Keratinocyte (primary cell): ENCODE measurements around the gene DGLUCY. TPM values are rescaled to one million over a fixed set of nuclear protein-coding genes. Genes with fewer than 3 reads are reported as not detected.
A peak's percentile ranks its signal among the peaks of the same experiment; 100 is the strongest.

ENCODE experiments used
- DNase-seq: peaks from one replicate; pipeline ENCODE4 v3.0.0-alpha.2; 2011; ENCODE audit warnings: low read depth, missing footprints, low spot score
- FAIRE-seq: peaks from 2 replicates; lab custom pipeline; 2011; peaks lifted over from hg19 to GRCh38; lab: Jason Lieb, UNC
- H2AFZ ChIP-seq: 2 replicates; pipeline ENCODE4 v1.6.0; 2012; ENCODE audit warnings: low read length, control low read depth, inconsistent platforms; ENCODE audit not compliant: control insufficient read depth
- H3K27ac ChIP-seq: 2 replicates; pipeline ENCODE4 v1.5.1; 2011; ENCODE audit warnings: low read length; ENCODE audit not compliant: control insufficient read depth, insufficient read depth
- H3K27me3 ChIP-seq: 3 replicates; pipeline ENCODE4 v1.6.0; 2011; ENCODE audit warnings: low read length; ENCODE audit not compliant: control insufficient read depth, insufficient read depth; ENCODE audit errors: extremely low read depth
- H3K36me3 ChIP-seq, 2 experiments: 2 replicates in 1 of 2; 3 replicates in 1 of 2; pipeline ENCODE4 v1.5.1; 2011; ENCODE audit warnings: low read length in 2 of 2, mild to moderate bottlenecking in 1 of 2; ENCODE audit not compliant: control insufficient read depth in 2 of 2, insufficient read depth in 2 of 2; ENCODE audit errors: extremely low read depth in 1 of 2
- H3K4me1 ChIP-seq: 3 replicates; pipeline ENCODE4 v1.5.1; 2011; ENCODE audit warnings: low read length; ENCODE audit not compliant: control insufficient read depth, insufficient read depth; ENCODE audit errors: extremely low read depth
- H3K4me2 ChIP-seq: 3 replicates; pipeline ENCODE4 v1.6.0; 2011; ENCODE audit warnings: low read depth, low read length; ENCODE audit not compliant: control insufficient read depth, insufficient read depth; ENCODE audit errors: extremely low read depth
- H3K4me3 ChIP-seq, 3 experiments: fragments of 200-600 bp in 1 of 3; sonication (generic) in 1 of 3; 2 replicates in 2 of 3; 3 replicates in 1 of 3; pipeline ENCODE4 v1.5.1; 2011 to 2016; ENCODE audit warnings: low read length in 3 of 3, mild to moderate bottlenecking in 3 of 3, control low read depth in 2 of 3, inconsistent platforms in 1 of 3, low read depth in 1 of 3, mixed read lengths in 1 of 3, mixed run types in 1 of 3, moderate library complexity in 1 of 3; ENCODE audit not compliant: control insufficient read depth in 2 of 3, insufficient read depth in 2 of 3; ENCODE audit errors: extremely low read depth in 1 of 3
- H3K79me2 ChIP-seq: 2 replicates; pipeline ENCODE4 v1.6.0; 2012; ENCODE audit warnings: low read length; ENCODE audit not compliant: control insufficient read depth, insufficient read depth
- H3K9ac ChIP-seq: 3 replicates; pipeline ENCODE4 v1.6.0; 2011; ENCODE audit warnings: low read length; ENCODE audit not compliant: control insufficient read depth, insufficient read depth; ENCODE audit errors: extremely low read depth
- H3K9me1 ChIP-seq: 3 replicates; pipeline ENCODE4 v1.6.0; 2011; ENCODE audit warnings: low read length; ENCODE audit not compliant: control insufficient read depth, insufficient read depth; ENCODE audit errors: extremely low read depth
- H3K9me3 ChIP-seq: 2 replicates; pipeline ENCODE4 v1.5.1; 2012; ENCODE audit warnings: low read depth, low read length; ENCODE audit not compliant: control insufficient read depth
- H4K20me1 ChIP-seq: 3 replicates; pipeline ENCODE4 v1.6.0; 2011; ENCODE audit warnings: low read length; ENCODE audit not compliant: control insufficient read depth, insufficient read depth; ENCODE audit errors: extremely low read depth
- EZH2 ChIP-seq: IDR thresholded peaks from one replicate; pipeline ENCODE4 v1.6.1; 2012; ENCODE audit warnings: inconsistent platforms, mild to moderate bottlenecking, low read length, moderate library complexity
- dilution Hi-C: fragments of 300-500 bp; cut with MboI; formaldehyde crosslinking; loops from one replicate; pipeline ENCODE4 v1.7.0; 2020; ENCODE audit warnings: low sequenced_read_pairs; ENCODE audit not compliant: extremely low pct_ligation_motif_present
- polyA plus RNA-seq, 5 experiments: library from polyadenylated mRNA; depleted of rRNA in 3 of 5; stranded (reverse) in 3 of 5; stranded (forward) in 1 of 5; unstranded in 1 of 5; fragments of >200 nt; gene quantifications; 1 replicate in 1 of 5; 2 replicates in 3 of 5; 3 replicates in 1 of 5; pipeline versions ENCODE4 v1.2.1 to v1.2.3, GENCODE V29; 2011 to 2012; ENCODE audit warnings: missing spikeins in 2 of 5, low read depth in 1 of 5, low replicate concordance in 1 of 5
- TF ChIP-seq, protein P1 (sequence below), 3 experiments: IDR thresholded peaks in 1 of 3; conservative IDR thresholded peaks in 1 of 3; optimal IDR thresholded peaks in 1 of 3; 2 replicates in 2 of 3; 3 replicates in 1 of 3; pipeline versions ENCODE3 to v1.5.1; 2011; ENCODE audit warnings: low read length in 3 of 3, mild to moderate bottlenecking in 3 of 3, moderate library complexity in 2 of 3, control low read depth in 1 of 3, inconsistent platforms in 1 of 3; ENCODE audit not compliant: insufficient read depth in 2 of 3; ENCODE audit errors: extremely low read depth in 1 of 3

The DGLUCY gene
- polyA plus RNA-seq, 1 donor (not counting 4 experiments of a cell fraction or from before 2014, with no cell fraction given): 19.4 TPM

DNA sequence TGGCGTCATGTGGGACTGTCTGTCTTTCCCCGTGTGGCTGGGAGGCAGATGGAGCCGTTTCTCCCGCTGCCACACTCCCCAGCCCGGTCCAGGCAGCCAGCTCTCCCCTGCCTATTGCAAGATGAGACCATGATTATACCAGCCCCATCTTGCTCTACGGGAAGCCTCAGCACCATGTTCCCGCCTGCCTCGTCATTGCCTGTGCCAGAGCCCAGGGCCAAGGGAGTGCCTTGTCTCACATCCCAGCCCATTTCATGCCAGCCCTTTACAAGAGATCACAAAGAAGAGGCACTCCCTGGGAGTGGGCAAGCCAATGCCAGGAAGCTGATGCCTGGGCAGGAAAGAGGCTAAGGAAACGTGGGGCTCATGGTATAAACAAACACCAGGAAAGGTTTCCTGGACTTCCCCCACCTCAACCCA is 106.7 kb downstream of the DGLUCY start:
- Histone ChIP-seq H3K27me3 (no peaks in the 10 kb centered on the region), H3K4me1 (peaks cover 15% of the 10 kb centered on the region)

DNA sequence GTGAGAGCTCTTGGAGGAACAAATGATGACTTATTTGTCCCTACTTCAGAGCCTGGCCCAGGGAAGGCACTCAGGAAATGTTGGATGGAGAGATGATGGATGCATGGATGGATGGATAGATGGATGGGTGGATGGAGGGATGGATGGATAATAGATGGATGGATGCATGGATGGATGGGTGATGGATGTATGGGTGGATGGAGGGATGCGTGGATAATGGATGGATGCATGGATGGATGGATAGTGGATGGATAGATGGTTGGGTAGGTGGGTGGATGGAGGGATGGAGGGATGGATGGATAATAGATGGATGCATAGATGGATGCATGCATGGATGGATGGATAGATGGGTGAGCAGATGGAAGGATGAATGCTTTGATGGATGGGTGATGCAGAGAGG is 107.4 kb downstream of the DGLUCY start:
- Histone ChIP-seq H3K9me3 (no peaks in the 10 kb centered on the region), H3K4me3 (no peak overlapping the region), H3K27ac (no peak overlapping the region), H3K27me3 (no peaks in the 10 kb centered on the region), H3K79me2 (no peaks in the 10 kb centered on the region), H4K20me1 (no peaks in the 10 kb centered on the region), H3K36me3 (no peaks in the 10 kb centered on the region), H3K9me1 (no peaks in the 10 kb centered on the region), H3K9ac (no peak overlapping the region), H3K4me2 (no peak overlapping the region), H3K4me1 (peaks cover 15% of the 10 kb centered on the region), H2AFZ (no peak overlapping the region)
- FAIRE-seq (no peak), DNase-seq (no peak)
- dilution Hi-C loops: no loop called here
- no peak for TF ChIP-seq EZH2
- TF ChIP-seq, protein P1, sequence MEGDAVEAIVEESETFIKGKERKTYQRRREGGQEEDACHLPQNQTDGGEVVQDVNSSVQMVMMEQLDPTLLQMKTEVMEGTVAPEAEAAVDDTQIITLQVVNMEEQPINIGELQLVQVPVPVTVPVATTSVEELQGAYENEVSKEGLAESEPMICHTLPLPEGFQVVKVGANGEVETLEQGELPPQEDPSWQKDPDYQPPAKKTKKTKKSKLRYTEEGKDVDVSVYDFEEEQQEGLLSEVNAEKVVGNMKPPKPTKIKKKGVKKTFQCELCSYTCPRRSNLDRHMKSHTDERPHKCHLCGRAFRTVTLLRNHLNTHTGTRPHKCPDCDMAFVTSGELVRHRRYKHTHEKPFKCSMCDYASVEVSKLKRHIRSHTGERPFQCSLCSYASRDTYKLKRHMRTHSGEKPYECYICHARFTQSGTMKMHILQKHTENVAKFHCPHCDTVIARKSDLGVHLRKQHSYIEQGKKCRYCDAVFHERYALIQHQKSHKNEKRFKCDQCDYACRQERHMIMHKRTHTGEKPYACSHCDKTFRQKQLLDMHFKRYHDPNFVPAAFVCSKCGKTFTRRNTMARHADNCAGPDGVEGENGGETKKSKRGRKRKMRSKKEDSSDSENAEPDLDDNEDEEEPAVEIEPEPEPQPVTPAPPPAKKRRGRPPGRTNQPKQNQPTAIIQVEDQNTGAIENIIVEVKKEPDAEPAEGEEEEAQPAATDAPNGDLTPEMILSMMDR (optimal IDR thresholded peaks at IDR 0.05 in 1 of 3, IDR thresholded peaks at IDR 0.05 in 1 of 3, conservative IDR thresholded peaks at IDR 0.05 in 1 of 3; ENCODE audit: extremely low read depth in 1 of 3, insufficient read depth in 2 of 3, low read length in 3 of 3): no peak

More for the DNA sequence above, 106.7 kb downstream of the DGLUCY start:
- dilution Hi-C loops: no loop called here
- no peak overlapping the region for H3K27ac ChIP-seq
- no peaks in the 10 kb centered on the region for H4K20me1 ChIP-seq
- TF ChIP-seq, protein P1 (optimal IDR thresholded peaks at IDR 0.05 in 1 of 3, IDR thresholded peaks at IDR 0.05 in 1 of 3, conservative IDR thresholded peaks at IDR 0.05 in 1 of 3; ENCODE audit: extremely low read depth in 1 of 3, insufficient read depth in 2 of 3, low read length in 3 of 3): no peak
- no peak for TF ChIP-seq EZH2
- H3K4me3 ChIP-seq: no peak overlapping the region
- H3K36me3 ChIP-seq: peaks cover 0 to 5% of the 10 kb centered on the region in 2 experiments
- H3K9me3 ChIP-seq: no peaks in the 10 kb centered on the region
- no peak for DNase-seq
- peak overlapping the region; percentile 25 for H3K4me2 ChIP-seq
- H2AFZ ChIP-seq: no peak overlapping the region
- no peak overlapping the region for H3K9ac ChIP-seq
- FAIRE-seq: peak; percentile 70
- H3K9me1 ChIP-seq: no peaks in the 10 kb centered on the region
- no peaks in the 10 kb centered on the region for H3K79me2 ChIP-seq
